H9 (cell line): ENCODE measurements around the gene ASTN2. TPM values are rescaled to one million over a fixed set of nuclear protein-coding genes. Genes with fewer than 3 reads are reported as not detected.

ENCODE experiments used
- DNase-seq: peaks from one replicate; pipeline ENCODE4 v3.0.0-alpha.2; 2017
- H2AFZ ChIP-seq: one replicate; pipeline ENCODE4 v1.6.1; 2013; ENCODE audit warnings: mild to moderate bottlenecking, low read length, control low read depth, moderate library complexity
- H2AK5ac ChIP-seq: 2 replicates; pipeline ENCODE4 v1.6.1; 2013; ENCODE audit warnings: low read length, control low read depth, mixed read lengths; ENCODE audit not compliant: insufficient read length
- H2BK120ac ChIP-seq: one replicate; pipeline ENCODE4 v1.6.1; 2013; ENCODE audit warnings: low read depth, mild to moderate bottlenecking, low read length, control low read depth, inconsistent platforms; ENCODE audit not compliant: poor library complexity, severe bottlenecking
- H2BK12ac ChIP-seq: 2 replicates; pipeline ENCODE4 v1.6.1; 2013; ENCODE audit warnings: low read length, control low read depth, mixed read lengths, low read depth; ENCODE audit not compliant: insufficient read length
- H2BK15ac ChIP-seq: 2 replicates; pipeline ENCODE4 v1.6.1; 2013; ENCODE audit warnings: low read depth, low read length, control low read depth
- H2BK20ac ChIP-seq: one replicate; pipeline ENCODE4 v1.6.1; 2013; ENCODE audit warnings: low read depth, mild to moderate bottlenecking, low read length, control low read depth, inconsistent platforms; ENCODE audit not compliant: poor library complexity, severe bottlenecking
- H2BK5ac ChIP-seq: 2 replicates; pipeline ENCODE4 v1.6.1; 2013; ENCODE audit warnings: low read length, control low read depth, mixed read lengths; ENCODE audit not compliant: insufficient read length
- H3K14ac ChIP-seq: 2 replicates; pipeline ENCODE4 v1.6.1; 2013; ENCODE audit warnings: low read length, control low read depth; ENCODE audit not compliant: insufficient read depth
- H3K18ac ChIP-seq: 2 replicates; pipeline ENCODE4 v1.6.1; 2013; ENCODE audit warnings: low read depth, mild to moderate bottlenecking, mixed read lengths, low read length, control low read depth; ENCODE audit not compliant: insufficient read length
- H3K23ac ChIP-seq: 2 replicates; pipeline ENCODE4 v1.6.1; 2013; ENCODE audit warnings: low read length, control low read depth, mixed read lengths, low read depth; ENCODE audit not compliant: insufficient read length
- H3K23me2 ChIP-seq: 2 replicates; pipeline ENCODE4 v1.6.1; 2013; ENCODE audit warnings: low read depth, mild to moderate bottlenecking, mixed read lengths, low read length, control low read depth; ENCODE audit not compliant: insufficient read length, poor library complexity, severe bottlenecking
- H3K27ac ChIP-seq: 2 replicates; pipeline ENCODE4 v1.5.1; 2013; ENCODE audit warnings: low read length, control low read depth, mixed read lengths, low read depth; ENCODE audit not compliant: insufficient read length
- H3K27me3 ChIP-seq: 2 replicates; pipeline ENCODE4 v1.6.1; 2013; ENCODE audit warnings: low read length, control low read depth, inconsistent platforms; ENCODE audit not compliant: insufficient read depth
- H3K4ac ChIP-seq: 2 replicates; pipeline ENCODE4 v1.6.1; 2013; ENCODE audit warnings: low read depth, mild to moderate bottlenecking, control low read depth, inconsistent platforms, low read length, moderate library complexity
- H3K4me1 ChIP-seq: 2 replicates; pipeline ENCODE4 v1.6.1; 2013; ENCODE audit warnings: low read length, control low read depth, inconsistent platforms; ENCODE audit not compliant: insufficient read depth
- H3K4me2 ChIP-seq: 2 replicates; pipeline ENCODE4 v1.6.1; 2013; ENCODE audit warnings: low read length, control low read depth, mixed read lengths; ENCODE audit not compliant: insufficient read length, insufficient read depth
- H3K56ac ChIP-seq: 2 replicates; pipeline ENCODE4 v1.6.1; 2013; ENCODE audit warnings: low read depth, mild to moderate bottlenecking, mixed read lengths, low read length, control low read depth; ENCODE audit not compliant: insufficient read length
- H3K79me1 ChIP-seq: 2 replicates; pipeline ENCODE4 v1.6.1; 2013; ENCODE audit warnings: low read depth, mild to moderate bottlenecking, moderate library complexity, low read length, control low read depth, inconsistent platforms; ENCODE audit not compliant: insufficient read depth, poor library complexity, severe bottlenecking
- H3K79me2 ChIP-seq: 2 replicates; pipeline ENCODE4 v1.6.1; 2013; ENCODE audit warnings: low read length, control low read depth, inconsistent platforms; ENCODE audit not compliant: insufficient read depth
- H3K9ac ChIP-seq: 2 replicates; pipeline ENCODE4 v1.6.1; 2013; ENCODE audit warnings: low read length, control low read depth, mixed read lengths; ENCODE audit not compliant: insufficient read length; ENCODE audit errors: extremely low read depth
- H3K9me3 ChIP-seq: one replicate; pipeline ENCODE4 v1.6.1; 2013; ENCODE audit warnings: low read depth, low read length, inconsistent platforms; ENCODE audit not compliant: control insufficient read depth
- H3T11ph ChIP-seq: one replicate; pipeline ENCODE4 v1.6.1; 2013; ENCODE audit warnings: mild to moderate bottlenecking, low read length, control low read depth, inconsistent platforms
- H4K20me1 ChIP-seq: one replicate; pipeline ENCODE4 v1.6.1; 2013; ENCODE audit not compliant: control insufficient read depth, insufficient read length, insufficient read depth
- H4K5ac ChIP-seq: 2 replicates; pipeline ENCODE4 v1.6.1; 2013; ENCODE audit warnings: low read depth, mild to moderate bottlenecking, mixed read lengths, low read length, control low read depth; ENCODE audit not compliant: insufficient read length
- H4K8ac ChIP-seq: replicated peaks from 2 replicates; pipeline ENCODE4 v1.6.1; 2013; ENCODE audit warnings: low read length, control low read depth, mixed read lengths, low read depth; ENCODE audit not compliant: insufficient read length
- H4K91ac ChIP-seq: 2 replicates; pipeline ENCODE4 v1.6.1; 2013; ENCODE audit warnings: low read depth, mild to moderate bottlenecking, moderate library complexity, mixed read lengths, low read length, control low read depth; ENCODE audit not compliant: insufficient read length
- H3K27ac Mint-ChIP-seq, 3 experiments: 2 replicates in 2 of 3; 3 replicates in 1 of 3; pipeline ENCODE4 v1.8.0; 2020 to 2021; ENCODE audit warnings: mixed read lengths in 3 of 3, mild to moderate bottlenecking in 1 of 3, moderate library complexity in 1 of 3
- H3K27me3 Mint-ChIP-seq: 2 replicates; pipeline ENCODE4 v1.8.0; 2021; ENCODE audit warnings: low read depth, mild to moderate bottlenecking, moderate library complexity, mixed read lengths
- H3K36me3 Mint-ChIP-seq, 3 experiments: 2 replicates in 2 of 3; 3 replicates in 1 of 3; pipeline ENCODE4 v1.8.0; 2020 to 2021; ENCODE audit warnings: low read depth in 3 of 3, mixed read lengths in 3 of 3; ENCODE audit not compliant: insufficient read depth in 1 of 3
- H3K4me1 Mint-ChIP-seq, 2 experiments: 2 replicates each; pipeline ENCODE4 v1.8.0; 2020; ENCODE audit warnings: mixed read lengths in 2 of 2
- H3K4me3 Mint-ChIP-seq, 2 experiments: 2 replicates in 1 of 2; 3 replicates in 1 of 2; pipeline ENCODE4 v1.8.0; 2020 to 2021; ENCODE audit warnings: mild to moderate bottlenecking in 2 of 2, mixed read lengths in 2 of 2, moderate library complexity in 1 of 2
- H3K9me3 Mint-ChIP-seq, 2 experiments: 2 replicates in 1 of 2; 3 replicates in 1 of 2; pipeline ENCODE4 v1.8.0; 2020; ENCODE audit warnings: mild to moderate bottlenecking in 2 of 2, mixed read lengths in 2 of 2, moderate library complexity in 1 of 2
- CTCF ChIP-seq: fragments of 200-600 bp; sonication (generic); conservative IDR thresholded peaks from 3 replicates; pipeline ENCODE4 v1.8.0; 2021; ENCODE audit warnings: antibody characterized with exemption, mild to moderate bottlenecking
- WGBS: extraction: QIAGEN DNeasy Blood & Tissue Kit; methylation state at CpG from one replicate; pipeline ENCODE4 v1.1.7; 2013; ENCODE audit warnings: missing lambda C conversion rate, low lambda C conversion rate, mixed read lengths; ENCODE audit not compliant: insufficient read length; ENCODE audit errors: extremely low coverage; 5-methylcytosine and 5-hydroxymethylcytosine counted together
- total RNA-seq: library from RNA; stranded (reverse); gene quantifications from 2 replicates; pipeline ENCODE4 v1.2.1, GENCODE V29; 2021

Gene ASTN2
- total RNA-seq, 1 experiment from 2014 or later = 9.7 TPM

GRCh38 chr9:116765011-116765410 is 649.8 kb downstream of the ASTN2 start:
- Histone ChIP-seq H3K27ac (no peak overlapping the region), H3K9ac (no peak overlapping the region), H3K9me3 (no peaks in the 10 kb centered on the region), H2AK5ac (no peak overlapping the region), H3K27me3 (no peaks in the 10 kb centered on the region), H3K56ac (no peak overlapping the region), H3K4me1 (peaks cover 8% of the 10 kb centered on the region; the same call in 1 of the 2 replicates), H2BK120ac (no peak overlapping the region), H2BK15ac (no peak overlapping the region), H3K18ac (no peak overlapping the region), H3T11ph (no peak overlapping the region), H2BK20ac (no peak overlapping the region), H3K14ac (no peak overlapping the region), H4K5ac (no peak overlapping the region), H3K79me1 (no peaks in the 10 kb centered on the region), H3K79me2 (no peaks in the 10 kb centered on the region), H2BK5ac (no peak overlapping the region), H3K4ac (no peak overlapping the region), H3K4me2 (no peak overlapping the region), H3K23ac (no peak overlapping the region), H2BK12ac (no peak overlapping the region), H3K23me2 (no peaks in the 10 kb centered on the region), H4K91ac (no peak overlapping the region), H4K20me1 (no peaks in the 10 kb centered on the region), H4K8ac (no peak overlapping the region), H2AFZ (no peak overlapping the region)
- no peak for DNase-seq
- TF ChIP-seq CTCF = no peak
- no peaks in the 10 kb centered on the region for H3K36me3 Mint-ChIP-seq
- H3K9me3 Mint-ChIP-seq = no peaks in the 10 kb centered on the region
- H3K4me3 Mint-ChIP-seq = no peak overlapping the region
- no CpG with 5 or more reads among the region's 5 CpGs for WGBS
- no peak overlapping the region for H3K27ac Mint-ChIP-seq
- no peaks in the 10 kb centered on the region for H3K27me3 Mint-ChIP-seq
- peaks cover 5 to 9% of the 10 kb centered on the region in 2 experiments; a peak in 3 of 4 replicates for H3K4me1 Mint-ChIP-seq
